Duodenal mucosa (tissue), 2 donors: ENCODE data around the gene ABCC1.

ENCODE experiments used
- H3K27ac ChIP-seq: one replicate; pipeline ENCODE4 v1.7.0; 2013; ENCODE audit warnings: low read depth, low read length
- H3K27me3 ChIP-seq, 2 donors: one replicate each; pipeline ENCODE4 v1.7.0; 2013; ENCODE audit warnings: low read length in 2 of 2, control low read depth in 1 of 2; ENCODE audit not compliant: insufficient read depth in 2 of 2, control insufficient read depth in 1 of 2
- H3K36me3 ChIP-seq, 2 donors: one replicate each; pipeline ENCODE4 v1.7.0; 2013; ENCODE audit warnings: low read length in 2 of 2, control low read depth in 1 of 2; ENCODE audit not compliant: insufficient read depth in 2 of 2, control insufficient read depth in 1 of 2
- H3K4me1 ChIP-seq, 2 donors: one replicate each; pipeline ENCODE4 v1.7.0; 2013; ENCODE audit warnings: low read length in 2 of 2, control low read depth in 1 of 2; ENCODE audit not compliant: insufficient read depth in 2 of 2, control insufficient read depth in 1 of 2
- H3K4me3 ChIP-seq, 2 donors: one replicate each; pipeline ENCODE4 v1.7.0; 2013; ENCODE audit warnings: low read length in 2 of 2, low read depth in 1 of 2
- H3K9ac ChIP-seq, 2 donors: one replicate each; pipeline ENCODE4 v1.7.0; 2013; ENCODE audit warnings: low read length in 2 of 2, low read depth in 1 of 2
- H3K9me3 ChIP-seq, 2 donors: one replicate each; pipeline ENCODE4 v1.7.0; 2013; ENCODE audit warnings: low read length in 2 of 2, control low read depth in 1 of 2; ENCODE audit not compliant: control insufficient read depth in 1 of 2

Gene ABCC1

DNA sequence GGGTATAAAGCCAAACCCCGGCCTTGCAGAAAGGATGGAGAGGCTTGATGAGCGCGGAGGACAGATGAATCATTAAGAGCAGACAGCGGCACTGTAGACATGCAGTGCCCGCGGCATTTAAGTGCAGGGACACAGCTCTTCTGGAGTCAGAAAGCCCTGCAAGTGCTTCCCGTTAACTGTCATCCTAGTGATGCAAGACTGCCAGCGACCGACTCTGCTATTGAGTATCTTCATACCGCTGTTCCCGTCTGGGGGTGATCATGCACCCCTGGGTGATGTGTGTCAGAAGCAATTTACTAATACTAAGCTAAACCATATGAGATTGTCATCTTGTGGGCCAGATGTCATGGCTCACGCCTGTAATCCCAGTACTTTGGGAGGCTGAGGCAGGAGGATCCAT, 172.8 kb downstream of the ABCC1 start:
- H3K9me3 ChIP-seq, result peaks cover 4 to 7% of the 10 kb centered on the region in 2 donors
- peaks cover 19 to 55% of the 10 kb centered on the region in 2 donors for H3K36me3 ChIP-seq
- peaks cover 12 to 13% of the 10 kb centered on the region in 2 donors for H3K4me1 ChIP-seq
- H3K27me3 ChIP-seq, result no peaks in the 10 kb centered on the region
- no peak overlapping the region for H3K27ac ChIP-seq
- H3K9ac ChIP-seq, result no peak overlapping the region
- no peak overlapping the region for H3K4me3 ChIP-seq

GRCh38 chr16:16124438-16124837, 175.0 kb downstream of the ABCC1 start:
- no peak overlapping the region for H3K9ac ChIP-seq
- H3K9me3 ChIP-seq, result peaks cover 4 to 7% of the 10 kb centered on the region in 2 donors
- peaks cover 12 to 13% of the 10 kb centered on the region in 2 donors for H3K4me1 ChIP-seq
- no peaks in the 10 kb centered on the region for H3K27me3 ChIP-seq
- peaks cover 8 to 45% of the 10 kb centered on the region in 2 donors for H3K36me3 ChIP-seq
- no peak overlapping the region for H3K27ac ChIP-seq
- no peak overlapping the region for H3K4me3 ChIP-seq

GRCh38 chr16:16124974-16125373, 175.6 kb downstream of the ABCC1 start:
- no peak overlapping the region for H3K4me3 ChIP-seq
- H3K9me3 ChIP-seq, result peaks cover 4 to 7% of the 10 kb centered on the region in 2 donors
- H3K36me3 ChIP-seq, result peaks cover 8 to 50% of the 10 kb centered on the region in 2 donors
- peaks cover 8 to 11% of the 10 kb centered on the region in 2 donors for H3K4me1 ChIP-seq
- H3K27me3 ChIP-seq, result no peaks in the 10 kb centered on the region
- H3K27ac ChIP-seq, result no peak overlapping the region
- no peak overlapping the region for H3K9ac ChIP-seq

GRCh38 chr16:16126896-16127295, 177.5 kb downstream of the ABCC1 start:
- Histone ChIP-seq H3K4me1 (no peaks in the 10 kb centered on the region), H3K4me3 (no peak overlapping the region), H3K27ac (no peak overlapping the region), H3K9ac (no peak overlapping the region), H3K9me3 (peaks cover 4 to 7% of the 10 kb centered on the region in 2 donors), H3K36me3 (peaks cover 15 to 58% of the 10 kb centered on the region in 2 donors), H3K27me3 (no peaks in the 10 kb centered on the region)

- Histone ChIP-seq H3K27ac (no peak overlapping the region), H3K9ac (no peak overlapping the region), H3K36me3 (peaks cover 16 to 54% of the 10 kb centered on the region in 2 donors), H3K27me3 (no peaks in the 10 kb centered on the region), H3K4me1 (no peaks in the 10 kb centered on the region), H3K9me3 (peaks cover 4 to 7% of the 10 kb centered on the region in 2 donors), H3K4me3 (no peak overlapping the region)
Measured at GRCh38 chr16:16127469-16128116, 178.2 kb downstream of the ABCC1 start.

DNA sequence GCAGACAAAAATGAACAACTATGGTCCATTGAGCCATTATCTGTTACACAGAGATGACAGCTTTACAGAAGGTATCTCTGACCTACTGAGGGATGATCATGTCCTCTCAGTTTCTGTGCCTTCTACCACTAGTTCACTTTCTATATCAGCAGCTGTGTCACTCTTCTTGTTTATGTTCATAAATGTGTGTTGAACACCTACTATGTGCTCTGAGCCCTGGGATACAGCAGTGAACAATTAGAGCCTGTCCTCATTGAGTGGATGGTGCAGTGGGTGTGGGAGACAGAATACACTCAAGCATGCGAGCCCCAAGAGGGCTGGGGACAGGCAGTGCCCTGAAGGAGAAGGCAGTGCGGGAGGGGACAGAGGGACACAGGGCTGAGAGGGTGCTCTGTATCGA, 181.8 kb downstream of the ABCC1 start:
- no peaks in the 10 kb centered on the region for H3K9me3 ChIP-seq
- no peak overlapping the region for H3K27ac ChIP-seq
- no peaks in the 10 kb centered on the region for H3K27me3 ChIP-seq
- no peak overlapping the region for H3K9ac ChIP-seq
- H3K4me3 ChIP-seq, result no peak overlapping the region
- peaks cover 16 to 64% of the 10 kb centered on the region in 2 donors for H3K36me3 ChIP-seq
- no peaks in the 10 kb centered on the region for H3K4me1 ChIP-seq

DNA sequence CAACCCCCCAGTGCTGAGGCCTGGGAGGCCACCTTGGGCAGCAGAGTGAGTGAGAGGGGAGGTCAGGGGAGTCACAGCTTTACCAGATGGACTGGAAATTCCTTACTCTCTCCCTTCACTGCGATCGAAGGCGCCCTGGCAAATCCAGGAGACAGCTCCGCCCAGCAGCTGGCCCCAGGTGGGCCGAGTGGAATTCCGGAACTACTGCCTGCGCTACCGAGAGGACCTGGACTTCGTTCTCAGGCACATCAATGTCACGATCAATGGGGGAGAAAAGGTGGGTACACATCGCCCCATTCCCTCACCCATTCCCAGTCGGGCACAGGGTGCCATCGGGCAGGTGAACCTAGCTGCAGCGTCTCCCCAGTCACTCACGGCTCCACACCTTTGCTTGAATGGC, 182.2 kb downstream of the ABCC1 start:
- Histone ChIP-seq H3K9me3 (no peaks in the 10 kb centered on the region), H3K36me3 (peaks cover 20 to 66% of the 10 kb centered on the region in 2 donors), H3K9ac (no peak overlapping the region), H3K27ac (no peak overlapping the region), H3K4me1 (no peaks in the 10 kb centered on the region), H3K4me3 (no peak overlapping the region), H3K27me3 (no peaks in the 10 kb centered on the region)

- Histone ChIP-seq H3K27me3 (no peaks in the 10 kb centered on the region), H3K4me3 (no peak overlapping the region), H3K36me3 (peaks cover 29 to 80% of the 10 kb centered on the region in 2 donors), H3K4me1 (no peaks in the 10 kb centered on the region), H3K9ac (no peak overlapping the region), H3K27ac (no peak overlapping the region), H3K9me3 (no peaks in the 10 kb centered on the region)
Measured at GRCh38 chr16:16133943-16134604, 184.7 kb downstream of the ABCC1 start.

- peaks cover 44 to 88% of the 10 kb centered on the region in 2 donors for H3K36me3 ChIP-seq
Measured at GRCh38 chr16:16136588-16136987, 187.2 kb downstream of the ABCC1 start.

GRCh38 chr16:16137110-16137509, 187.7 kb downstream of the ABCC1 start:
- peaks cover 42 to 86% of the 10 kb centered on the region in 2 donors for H3K36me3 ChIP-seq
- no peaks in the 10 kb centered on the region for H3K4me1 ChIP-seq
- H3K27me3 ChIP-seq, result no peaks in the 10 kb centered on the region
- no peak overlapping the region for H3K4me3 ChIP-seq
- H3K9ac ChIP-seq, result no peak overlapping the region
- no peak overlapping the region for H3K27ac ChIP-seq
- H3K9me3 ChIP-seq, result no peaks in the 10 kb centered on the region

More at GRCh38 chr16:16136588-16136987, 187.2 kb downstream of the ABCC1 start:
- no peak overlapping the region for H3K4me3 ChIP-seq
- H3K27me3 ChIP-seq, result no peaks in the 10 kb centered on the region
- H3K9ac ChIP-seq, result no peak overlapping the region
- no peak overlapping the region for H3K27ac ChIP-seq
- H3K4me1 ChIP-seq, result no peaks in the 10 kb centered on the region
- H3K9me3 ChIP-seq, result no peaks in the 10 kb centered on the region
